CD4-positive, alpha-beta T cell treated with Interleukin-1 beta for 1 hour (primary cell): ENCODE data around the gene ISG20L2.

Experiments used
- DNase-seq, 2 donors: peaks; one replicate each; pipeline ENCODE4 v3.0.0-alpha.2; 2020 to 2022

ISG20L2 gene

GRCh38 chr1:156740741-156741480 is 12.3 kb upstream of the ISG20L2 start, which contains the start of gene MRPL24:
MRPL24 (minus strand) TSS chr1:156741088; CDS start chr1:156738704, 2,384 bp downstream.
- DNase-seq, result peak; percentile 99

- DNase-seq, result no peak
These were observed 11.7 kb upstream of the ISG20L2 start for GRCh38 chr1:156740237-156740740.

GRCh38 chr1:156738916-156739315 is 10.3 kb upstream of the ISG20L2 start:
- no peak for DNase-seq

DNA sequence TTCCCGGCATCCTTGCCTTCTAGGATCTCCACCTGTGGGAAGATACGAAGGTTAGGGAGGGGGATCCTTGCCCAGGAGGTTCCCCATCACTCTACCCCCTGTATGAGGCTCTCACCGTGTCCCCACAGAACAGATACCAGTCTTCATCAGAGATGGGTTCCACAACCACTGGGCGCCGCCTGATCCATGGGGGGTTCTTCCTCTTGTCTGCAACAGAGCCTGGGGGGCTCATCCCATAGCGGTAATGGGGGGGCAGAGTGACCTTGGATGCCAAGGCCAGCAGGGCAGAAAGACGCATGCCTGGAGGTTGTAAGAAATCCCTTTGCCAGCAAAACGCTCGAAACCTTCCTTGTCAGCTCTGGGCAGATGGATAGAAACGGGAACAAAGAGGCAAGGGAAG is 9.8 kb upstream of the ISG20L2 start:
- DNase-seq, result no peak

DNA sequence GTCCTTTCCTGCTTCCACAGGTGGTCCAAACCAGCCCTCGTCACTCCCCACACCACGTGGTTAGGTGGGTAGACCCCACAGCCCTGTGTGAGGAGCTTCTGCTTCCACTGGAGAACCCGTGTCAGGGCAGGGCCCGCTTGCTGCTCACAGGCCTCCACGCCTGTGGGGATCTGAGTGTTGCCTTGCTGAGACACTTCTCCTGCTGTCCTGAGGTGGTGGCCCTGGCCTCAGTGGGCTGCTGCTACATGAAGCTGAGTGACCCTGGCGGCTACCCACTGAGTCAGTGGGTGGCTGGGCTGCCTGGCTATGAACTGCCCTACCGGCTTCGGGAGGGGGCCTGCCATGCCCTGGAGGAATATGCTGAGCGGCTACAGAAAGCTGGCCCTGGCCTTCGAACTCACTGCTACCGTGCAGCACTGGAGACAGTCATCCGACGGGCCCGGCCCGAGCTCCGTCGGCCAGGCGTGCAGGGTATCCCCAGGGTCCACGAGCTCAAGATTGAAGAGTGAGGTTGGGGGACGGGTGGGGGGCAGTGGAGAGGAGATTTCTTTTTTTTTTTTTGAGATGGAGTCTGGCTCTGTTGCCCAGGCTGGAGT is 5.5 kb upstream of the ISG20L2 start:
- DNase-seq, result no peak

GRCh38 chr1:156727926-156728598 is 504 bp downstream of the ISG20L2 start, which contains the start of gene METTL25B:
METTL25B (plus strand) TSS chr1:156728469; CDS start chr1:156729105, 636 bp downstream.
- DNase-seq, result peak; percentile 78 to 80

DNA sequence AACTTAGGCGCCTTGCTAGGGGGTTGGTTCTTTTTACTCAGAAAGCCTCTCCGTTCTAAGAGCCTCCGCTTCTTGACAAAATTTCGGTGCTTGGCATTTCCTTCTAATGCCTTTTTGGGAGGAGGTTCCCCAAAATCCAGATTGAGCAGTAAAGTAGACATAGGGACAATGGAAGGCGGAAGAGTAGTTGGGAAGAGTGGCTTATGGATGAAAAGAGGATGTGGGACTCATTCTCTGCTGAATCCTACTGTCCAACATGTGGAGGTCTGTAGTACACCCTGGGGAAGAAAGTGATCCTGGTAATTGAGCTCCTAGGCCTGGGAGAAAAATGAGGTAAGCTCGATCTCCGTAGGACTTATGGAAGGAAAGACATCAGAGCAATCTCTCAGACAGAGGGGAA is 1.1 kb downstream of the ISG20L2 start:
- DNase-seq, result no peak

DNA sequence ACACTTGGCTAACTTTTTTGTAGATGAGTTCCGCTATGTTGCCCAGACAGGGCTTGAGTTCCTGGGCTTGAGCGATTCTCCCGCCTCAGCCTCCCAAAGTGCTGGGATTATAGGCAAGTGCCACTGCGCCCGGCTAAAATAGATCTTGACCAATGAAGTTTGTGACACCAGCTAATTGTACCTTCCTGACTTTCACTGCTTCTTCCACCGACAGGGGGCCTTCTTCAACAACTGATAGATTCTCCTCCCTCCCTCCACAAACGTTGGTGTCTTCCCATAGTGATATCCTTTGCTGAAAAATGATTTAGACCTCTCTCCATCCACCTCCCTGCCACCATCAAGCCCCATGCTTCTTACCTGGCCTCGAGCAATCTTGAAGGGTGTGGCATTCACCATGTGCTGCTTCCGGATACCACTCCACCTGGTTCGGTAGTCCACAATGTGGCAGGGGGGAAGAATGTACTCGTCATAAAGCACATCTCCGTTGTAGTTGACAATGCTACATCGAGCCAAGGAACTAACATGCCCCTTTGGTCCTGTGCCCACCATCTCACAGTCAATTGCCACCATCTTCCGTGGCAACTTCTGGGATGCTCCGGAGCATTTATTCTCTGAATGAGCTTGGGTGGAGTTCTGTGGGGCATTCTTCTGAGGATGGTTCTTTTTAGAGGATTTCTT is 1.9 kb downstream of the ISG20L2 start:
- peak; percentile 46 to 60 for DNase-seq

GRCh38 chr1:156725683-156726280 is 2.8 kb downstream of the ISG20L2 start:
- DNase-seq, result peak; percentile 80 to 84

- DNase-seq, result no peak
These were observed 7.0 kb downstream of the ISG20L2 start for GRCh38 chr1:156721535-156721934.

- DNase-seq, result no peak
These were observed 7.4 kb downstream of the ISG20L2 start for GRCh38 chr1:156721131-156721530.

- no peak for DNase-seq
These were observed 11.2 kb downstream of the ISG20L2 start for GRCh38 chr1:156717351-156717750.

DNA sequence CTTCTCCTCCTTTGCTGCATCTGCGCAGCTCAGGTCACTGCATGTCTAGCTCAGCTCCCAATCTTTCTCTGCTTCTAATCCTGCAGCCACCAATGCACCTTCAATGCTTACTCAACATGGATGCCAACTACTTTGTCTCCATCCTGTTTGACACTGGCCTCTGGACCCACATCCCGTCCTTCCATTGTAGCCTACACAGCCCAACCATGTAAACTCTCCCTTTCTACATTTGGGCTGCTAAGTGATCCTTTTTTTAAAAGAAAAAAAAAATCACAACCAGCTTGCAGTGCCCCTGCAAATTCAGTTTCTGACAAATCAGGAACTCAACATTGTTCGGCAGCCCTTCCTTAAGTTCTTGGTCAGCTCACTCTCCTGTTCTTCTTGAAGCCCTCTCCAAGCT is 13.7 kb downstream of the ISG20L2 start:
- no peak for DNase-seq

- no peak for DNase-seq
These were observed 15.9 kb downstream of the ISG20L2 start for GRCh38 chr1:156712626-156713025.

DNA sequence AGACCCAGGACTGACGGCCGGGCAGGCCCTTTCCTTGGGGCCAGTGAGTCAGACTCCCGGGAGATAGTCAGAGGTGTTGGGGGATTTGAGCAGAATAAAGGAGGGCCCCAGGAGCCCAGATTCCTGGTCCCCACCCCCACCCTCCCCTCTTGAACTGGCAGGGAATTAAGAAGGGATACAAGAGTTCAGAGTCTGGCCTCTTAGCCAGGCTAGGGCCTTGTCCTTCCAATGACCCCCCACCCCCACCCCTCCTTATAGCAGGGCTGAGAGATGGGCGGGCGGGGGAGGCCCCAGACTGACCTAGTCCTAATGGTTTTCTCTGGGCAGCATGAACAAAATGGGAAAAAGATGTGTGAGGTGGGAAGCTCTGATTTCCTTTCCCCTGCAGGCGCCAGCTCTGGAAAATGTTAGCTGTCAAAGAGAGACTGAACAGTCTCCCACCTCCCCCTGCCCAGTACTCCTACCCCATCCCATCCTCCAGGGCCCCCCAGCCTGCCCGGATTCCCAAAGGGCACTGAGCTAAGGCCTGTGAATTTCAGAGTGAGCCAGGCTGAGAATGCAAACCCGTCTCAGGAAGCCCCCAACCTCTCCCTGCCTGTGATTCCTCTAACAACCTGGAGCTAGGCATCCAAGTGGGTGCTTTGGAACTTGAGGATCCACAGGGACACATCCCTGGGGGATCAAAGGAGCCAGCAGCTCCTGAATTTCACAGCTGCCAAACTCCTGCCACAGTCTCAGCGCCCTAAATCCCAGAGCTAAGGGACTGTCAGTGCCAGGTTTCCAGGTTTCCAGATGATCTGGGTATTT is 17.4 kb downstream of the ISG20L2 start:
- no peak for DNase-seq

- DNase-seq, result no peak
These were observed 18.6 kb downstream of the ISG20L2 start for GRCh38 chr1:156709757-156710489.

GRCh38 chr1:156709031-156709430 is 19.5 kb downstream of the ISG20L2 start:
- no peak for DNase-seq

- no peak for DNase-seq
These were observed 20.3 kb downstream of the ISG20L2 start for GRCh38 chr1:156708218-156708661.

GRCh38 chr1:156707417-156708217 is 20.9 kb downstream of the ISG20L2 start:
- DNase-seq, result no peak
